Esophagus squamous epithelium (tissue), 4 donors: ENCODE results near the gene MORN3.

Source experiments
- POLR2A ChIP-seq, 4 donors: fragments of 450-650 bp; IDR thresholded peaks; one replicate each; pipeline ENCODE4 v1.6.1; 2017; ENCODE audit warnings: antibody characterized with exemption in 4 of 4, mild to moderate bottlenecking in 4 of 4, moderate library complexity in 3 of 4
- TF ChIP-seq, protein P1 (sequence below), 6 experiments: fragments of 450-650 bp in 4 of 6; fragments of 200-600 bp in 2 of 6; sonication (generic) in 2 of 6; IDR thresholded peaks; one replicate each; pipeline ENCODE4 v1.5.1; 2016 to 2019; ENCODE audit warnings: antibody characterized with exemption in 6 of 6, mild to moderate bottlenecking in 4 of 6, moderate library complexity in 4 of 6

DNA sequence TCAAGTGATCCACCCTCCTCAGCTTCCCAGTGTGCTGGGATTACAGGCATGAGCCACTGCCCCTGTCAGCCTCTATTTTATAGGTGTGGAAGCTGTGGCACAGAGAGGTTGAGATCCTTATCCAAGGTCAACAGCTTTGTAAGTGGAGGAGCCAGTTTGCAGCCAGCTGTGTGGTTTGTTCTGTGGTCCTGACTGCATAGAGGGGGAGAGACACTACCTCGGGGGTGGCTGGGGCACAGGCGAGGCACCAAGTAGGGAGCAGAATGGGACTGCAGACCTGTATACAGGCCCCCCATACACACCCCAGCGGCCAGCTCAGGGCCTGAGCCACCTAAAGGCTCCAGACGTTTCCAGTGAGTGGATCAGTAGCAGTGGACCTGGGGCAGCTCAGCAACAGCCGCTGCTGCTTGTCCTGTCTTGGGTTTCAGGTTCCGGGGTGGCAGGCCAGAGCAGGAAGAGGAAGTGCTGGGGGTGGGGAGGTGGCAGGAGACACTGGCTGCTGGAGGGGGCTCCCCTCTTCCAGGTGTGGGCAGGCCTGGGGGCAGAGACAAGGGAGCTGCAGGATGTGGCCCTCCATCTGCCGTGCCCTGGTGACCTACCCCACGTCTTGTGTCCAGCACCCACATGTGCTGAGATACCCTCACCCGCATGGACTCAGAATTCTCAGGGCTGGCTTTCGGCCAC is 32.1 kb downstream of the MORN3 start:
- TF ChIP-seq, protein P1, sequence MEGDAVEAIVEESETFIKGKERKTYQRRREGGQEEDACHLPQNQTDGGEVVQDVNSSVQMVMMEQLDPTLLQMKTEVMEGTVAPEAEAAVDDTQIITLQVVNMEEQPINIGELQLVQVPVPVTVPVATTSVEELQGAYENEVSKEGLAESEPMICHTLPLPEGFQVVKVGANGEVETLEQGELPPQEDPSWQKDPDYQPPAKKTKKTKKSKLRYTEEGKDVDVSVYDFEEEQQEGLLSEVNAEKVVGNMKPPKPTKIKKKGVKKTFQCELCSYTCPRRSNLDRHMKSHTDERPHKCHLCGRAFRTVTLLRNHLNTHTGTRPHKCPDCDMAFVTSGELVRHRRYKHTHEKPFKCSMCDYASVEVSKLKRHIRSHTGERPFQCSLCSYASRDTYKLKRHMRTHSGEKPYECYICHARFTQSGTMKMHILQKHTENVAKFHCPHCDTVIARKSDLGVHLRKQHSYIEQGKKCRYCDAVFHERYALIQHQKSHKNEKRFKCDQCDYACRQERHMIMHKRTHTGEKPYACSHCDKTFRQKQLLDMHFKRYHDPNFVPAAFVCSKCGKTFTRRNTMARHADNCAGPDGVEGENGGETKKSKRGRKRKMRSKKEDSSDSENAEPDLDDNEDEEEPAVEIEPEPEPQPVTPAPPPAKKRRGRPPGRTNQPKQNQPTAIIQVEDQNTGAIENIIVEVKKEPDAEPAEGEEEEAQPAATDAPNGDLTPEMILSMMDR (IDR thresholded peaks at IDR 0.05) = no peak
- TF ChIP-seq POLR2A (IDR thresholded peaks at IDR 0.05) = peak in 1 of 4 donors; percentile 10
